OCI-LY3 (cell line): ENCODE results near the gene CASP3.
"Not testable (repeated sequence)": the region's sequence is repeated elsewhere in the genome, so short reads cannot be mapped to it uniquely, and the experiment has no call there.

Experiments
- H2AFZ ChIP-seq: fragments of 200-600, 300-600 bp; shearing (Covaris generic); 2 replicates; pipeline ENCODE4 v1.6.0; 2014; ENCODE audit warnings: antibody characterized with exemption, low read depth, low read length
- H3K27ac ChIP-seq: fragments of 200-600, 300-600 bp; sonication (generic); 2 replicates; pipeline ENCODE4 v1.5.1; 2014; ENCODE audit warnings: mild to moderate bottlenecking, low read length, moderate library complexity, mixed read lengths
- H3K27me3 ChIP-seq: fragments of 200-600, 300-600 bp; sonication (generic); 2 replicates; pipeline ENCODE4 v1.6.1; 2014; ENCODE audit warnings: low read depth, low read length, mixed read lengths
- H3K36me3 ChIP-seq: fragments of 200-600, 300-600 bp; sonication (generic); replicated peaks from 2 replicates; pipeline ENCODE3; 2014; ENCODE audit warnings: low read depth, low read length, mixed read lengths
- H3K4me1 ChIP-seq: fragments of 300-600, 200-600 bp; sonication (generic); 2 replicates; pipeline ENCODE4 v1.6.1; 2014; ENCODE audit warnings: low read length, mixed read lengths
- H3K4me2 ChIP-seq: fragments of 200-600, 300-600 bp; sonication (generic); 2 replicates; pipeline ENCODE4 v1.6.1; 2014; ENCODE audit warnings: low read length, mixed read lengths
- H3K4me3 ChIP-seq: fragments of 300-600, 200-600 bp; sonication (generic); 2 replicates; pipeline ENCODE4 v1.5.1; 2014; ENCODE audit warnings: antibody characterized with exemption, mild to moderate bottlenecking, low read length, moderate library complexity
- H3K79me2 ChIP-seq: fragments of 300-600, 200-600 bp; shearing (Covaris generic); 2 replicates; pipeline ENCODE4 v1.6.1; 2014; ENCODE audit warnings: mild to moderate bottlenecking, low read length, mixed read lengths
- H3K9ac ChIP-seq: fragments of 300-600, 200-600 bp; shearing (Covaris generic); 2 replicates; pipeline ENCODE4 v1.6.0; 2014; ENCODE audit warnings: mild to moderate bottlenecking, low read length, moderate library complexity
- H3K9me3 ChIP-seq: fragments of 200-600, 300-600 bp; shearing (Covaris generic); 2 replicates; pipeline ENCODE4 v1.6.1; 2014; ENCODE audit warnings: low read length, mixed read lengths; ENCODE audit not compliant: insufficient read depth
- H4K20me1 ChIP-seq: fragments of 200-600, 300-600 bp; sonication (generic); 2 replicates; pipeline ENCODE4 v1.6.1; 2016; ENCODE audit warnings: low read length, mixed read lengths; ENCODE audit not compliant: insufficient read depth
- CTCF ChIP-seq: fragments of 200-600, 300-600 bp; sonication (generic); IDR thresholded peaks from 2 replicates; pipeline ENCODE4 v1.5.1; 2014; ENCODE audit warnings: antibody characterized with exemption, low read length, low read depth
- EZH2phosphoT487 ChIP-seq: fragments of 200-600 bp; shearing (Covaris generic); IDR thresholded peaks from 2 replicates; pipeline ENCODE4 v1.6.1; 2018; ENCODE audit warnings: antibody characterized with exemption, mixed run types, low read depth

CASP3 gene

GRCh38 chr4:184624972-184625554 is 24.2 kb downstream of the CASP3 start:
- Histone ChIP-seq H3K36me3 (peaks cover 2% of the 10 kb centered on the region), H4K20me1 (no peaks in the 10 kb centered on the region), H3K9ac (no peak overlapping the region), H2AFZ (no peak overlapping the region), H3K27ac (no peak overlapping the region), H3K4me1 (peaks cover 6% of the 10 kb centered on the region), H3K4me3 (no peak overlapping the region), H3K27me3 (no peaks in the 10 kb centered on the region), H3K9me3 (no peaks in the 10 kb centered on the region), H3K4me2 (no peak overlapping the region), H3K79me2 (no peaks in the 10 kb centered on the region)
- no peak for TF ChIP-seq CTCF
- no peak for TF ChIP-seq EZH2phosphoT487

- not testable (repeated sequence) for H2AFZ ChIP-seq, H3K9me3 ChIP-seq, H3K4me1 ChIP-seq, H3K27ac ChIP-seq, H3K4me3 ChIP-seq, H4K20me1 ChIP-seq, H3K4me2 ChIP-seq, H3K27me3 ChIP-seq, H3K79me2 ChIP-seq, H3K36me3 ChIP-seq, H3K9ac ChIP-seq
Measured at GRCh38 chr4:184624504-184624903, 24.7 kb downstream of the CASP3 start.

- H3K4me3 ChIP-seq, result no peak overlapping the region
- no peak overlapping the region for H3K27ac ChIP-seq
- no peak overlapping the region for H2AFZ ChIP-seq
- no peaks in the 10 kb centered on the region for H3K9me3 ChIP-seq
- TF ChIP-seq EZH2phosphoT487, result no peak
- TF ChIP-seq CTCF, result no peak
- H4K20me1 ChIP-seq, result no peaks in the 10 kb centered on the region
- peaks cover 19% of the 10 kb centered on the region for H3K4me1 ChIP-seq
- no peaks in the 10 kb centered on the region for H3K27me3 ChIP-seq
- H3K79me2 ChIP-seq, result no peaks in the 10 kb centered on the region
- H3K9ac ChIP-seq, result no peak overlapping the region
- no peaks in the 10 kb centered on the region for H3K36me3 ChIP-seq
- H3K4me2 ChIP-seq, result no peak overlapping the region
Measured at GRCh38 chr4:184621518-184621917, 27.7 kb downstream of the CASP3 start.

- no peak overlapping the region for H3K4me3 ChIP-seq
- H3K36me3 ChIP-seq, result no peaks in the 10 kb centered on the region
- H3K27me3 ChIP-seq, result no peaks in the 10 kb centered on the region
- peak overlapping the region; percentile 14; the same call in 1 of the 2 replicates for H3K4me2 ChIP-seq
- no peaks in the 10 kb centered on the region for H4K20me1 ChIP-seq
- H3K79me2 ChIP-seq, result no peaks in the 10 kb centered on the region
- TF ChIP-seq EZH2phosphoT487 (no peak), CTCF (no peak)
- no peak overlapping the region for H3K27ac ChIP-seq
- peaks cover 22% of the 10 kb centered on the region for H3K4me1 ChIP-seq
- H3K9ac ChIP-seq, result no peak overlapping the region
- no peaks in the 10 kb centered on the region for H3K9me3 ChIP-seq
- no peak overlapping the region for H2AFZ ChIP-seq
Measured at GRCh38 chr4:184620212-184620867, 28.9 kb downstream of the CASP3 start.
